HG02763 (cell line): ENCODE measurements around the gene CTPS2.
"Not testable (repeated sequence)": the region's sequence is repeated elsewhere in the genome, so short reads cannot be mapped to it uniquely, and the experiment has no call there.

Source experiments
- ATAC-seq: cut with Tn5 transposase; IDR thresholded peaks from one replicate; pipeline ENCODE4 v1.9.1; 2021; ENCODE audit warnings: mild to moderate bottlenecking, moderate library complexity; ENCODE audit not compliant: unreplicated experiment

CTPS2 gene

DNA sequence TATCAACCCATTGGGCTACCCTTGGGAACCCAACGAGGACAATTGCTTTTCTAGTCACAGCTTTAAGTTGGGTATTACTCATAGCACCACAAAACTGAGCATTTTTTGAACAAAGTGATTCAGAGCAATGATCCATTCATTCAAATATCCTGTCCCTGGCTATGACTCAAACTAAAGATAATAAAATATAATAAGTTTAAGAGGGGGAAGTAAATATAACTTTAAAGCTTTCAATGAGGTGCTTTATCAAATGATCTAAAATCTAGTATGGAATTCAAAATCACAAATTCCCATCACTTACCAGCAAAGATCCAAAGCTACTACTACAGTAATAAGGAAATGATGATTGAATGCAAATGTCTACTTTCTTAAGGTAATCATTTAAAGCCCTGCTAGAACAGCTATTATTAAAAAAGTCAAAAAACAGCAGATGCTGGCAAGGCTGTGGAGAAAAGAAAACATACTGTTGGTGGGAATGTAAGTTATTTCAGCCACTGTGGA, 102.3 kb downstream of the CTPS2 start:
- no peak for ATAC-seq

GRCh38 chrX:16606142-16606720, 106.2 kb downstream of the CTPS2 start:
- ATAC-seq: no peak

GRCh38 chrX:16604337-16604736, 108.1 kb downstream of the CTPS2 start:
- ATAC-seq: no peak

DNA sequence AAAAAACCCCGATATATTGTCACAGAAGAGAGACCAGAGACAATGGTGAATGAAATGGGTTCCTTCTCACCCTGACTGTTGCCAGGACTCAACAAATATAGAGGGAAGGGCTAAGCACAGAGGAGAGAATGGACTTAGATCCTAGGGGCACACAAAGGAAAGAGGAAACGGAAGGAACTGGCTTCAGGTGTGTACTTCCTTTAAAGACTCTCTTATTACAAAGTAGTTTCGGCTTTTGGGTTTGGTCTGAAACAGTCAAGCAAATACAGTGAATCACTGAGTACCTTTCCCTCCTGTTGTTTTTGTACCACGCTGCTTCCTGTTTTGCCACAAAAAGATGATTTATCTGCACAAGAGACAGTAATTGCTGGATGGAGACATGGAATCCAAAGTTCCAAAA, 108.6 kb downstream of the CTPS2 start:
- no peak for ATAC-seq

DNA sequence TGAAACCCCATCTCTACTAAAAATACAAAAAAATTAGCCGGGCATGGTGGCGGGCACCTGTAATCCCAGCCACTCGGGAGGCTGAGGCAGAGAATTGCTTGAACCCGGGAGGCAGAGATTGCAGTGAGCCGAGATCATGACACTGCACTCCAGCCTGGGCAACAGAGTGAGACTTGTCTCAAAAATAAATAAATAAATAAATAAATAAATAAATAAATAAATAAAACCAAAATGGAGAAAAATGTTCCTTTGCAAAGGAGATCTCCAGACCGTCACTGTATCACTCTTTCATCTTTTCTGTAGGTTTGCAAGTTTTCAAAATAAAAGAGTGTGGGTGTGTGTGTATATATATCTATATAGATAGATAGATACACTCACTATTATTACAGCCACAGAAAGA, 109.2 kb downstream of the CTPS2 start:
- not testable (repeated sequence) for ATAC-seq

- ATAC-seq: no peak
These were observed 110.6 kb downstream of the CTPS2 start for GRCh38 chrX:16601885-16602284.

GRCh38 chrX:16594490-16594889, 118.0 kb downstream of the CTPS2 start:
- no peak for ATAC-seq

DNA sequence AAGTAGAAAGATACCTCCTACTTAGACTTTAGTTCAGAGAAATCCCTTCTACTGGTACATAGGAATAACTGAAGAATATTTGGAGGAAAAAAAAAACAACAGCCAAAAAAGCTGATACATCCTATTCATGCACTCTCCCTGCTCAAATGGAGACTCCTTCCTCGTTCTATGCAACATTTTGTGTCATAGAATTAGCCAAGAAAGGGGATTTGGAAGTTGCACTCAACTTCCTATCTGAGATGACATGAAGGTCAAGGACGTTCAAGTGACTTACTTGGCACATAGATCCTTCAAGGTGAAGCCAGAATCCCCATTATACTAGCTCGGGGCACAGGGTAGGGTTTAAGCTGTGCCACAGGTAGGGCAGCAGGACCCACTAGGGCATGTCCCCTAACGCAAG, 118.7 kb downstream of the CTPS2 start:
- no peak for ATAC-seq

- no peak for ATAC-seq
These were observed 120.2 kb downstream of the CTPS2 start for GRCh38 chrX:16592194-16592770.

GRCh38 chrX:16589826-16590225, 122.6 kb downstream of the CTPS2 start:
- ATAC-seq: no peak

GRCh38 chrX:16589211-16589610, 123.3 kb downstream of the CTPS2 start:
- ATAC-seq: no peak

GRCh38 chrX:16588266-16588665, 124.2 kb downstream of the CTPS2 start:
- no peak for ATAC-seq

- ATAC-seq: no peak
These were observed 124.6 kb downstream of the CTPS2 start for GRCh38 chrX:16587836-16588235.

GRCh38 chrX:16586377-16587112, 125.9 kb downstream of the CTPS2 start:
- no peak for ATAC-seq

GRCh38 chrX:16585486-16586376, 126.7 kb downstream of the CTPS2 start:
- ATAC-seq: no peak

DNA sequence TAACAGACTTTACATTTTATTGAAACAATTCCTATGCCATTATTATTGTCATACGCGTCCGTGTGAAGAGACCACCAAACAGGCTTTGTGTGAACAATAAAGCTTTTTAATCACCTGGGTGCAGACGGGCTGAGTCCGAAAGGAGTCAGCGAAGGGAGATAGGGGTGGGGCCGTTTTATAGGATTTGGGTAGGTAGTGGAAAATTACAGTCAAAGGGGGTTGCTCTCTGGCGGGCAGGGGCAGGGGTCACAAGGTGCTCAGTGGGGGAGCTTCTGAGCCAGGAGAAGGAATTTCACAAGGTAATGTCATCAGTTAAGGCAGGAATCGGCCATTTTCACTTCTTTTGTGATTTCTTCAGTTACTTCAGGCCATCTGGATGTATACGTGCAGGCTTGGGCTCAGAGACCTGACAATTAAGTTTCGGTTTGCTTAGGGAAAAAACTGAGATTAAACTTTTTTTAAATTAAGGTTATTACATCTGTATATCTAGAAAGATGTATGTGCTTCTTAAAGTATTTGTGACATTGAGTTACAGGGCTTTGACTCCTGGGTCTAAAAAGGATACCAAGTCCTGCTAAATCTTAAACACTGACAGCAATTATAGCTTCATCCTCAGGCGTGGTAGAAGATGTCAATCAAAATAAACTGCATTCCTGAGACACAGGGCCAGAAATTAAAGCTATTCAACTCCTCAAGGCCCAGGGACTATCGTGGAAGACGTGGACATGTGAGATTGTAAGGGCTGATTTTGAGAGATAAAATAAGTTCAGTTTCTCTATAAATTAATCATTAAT, 132.3 kb downstream of the CTPS2 start:
- ATAC-seq: not testable (repeated sequence)

DNA sequence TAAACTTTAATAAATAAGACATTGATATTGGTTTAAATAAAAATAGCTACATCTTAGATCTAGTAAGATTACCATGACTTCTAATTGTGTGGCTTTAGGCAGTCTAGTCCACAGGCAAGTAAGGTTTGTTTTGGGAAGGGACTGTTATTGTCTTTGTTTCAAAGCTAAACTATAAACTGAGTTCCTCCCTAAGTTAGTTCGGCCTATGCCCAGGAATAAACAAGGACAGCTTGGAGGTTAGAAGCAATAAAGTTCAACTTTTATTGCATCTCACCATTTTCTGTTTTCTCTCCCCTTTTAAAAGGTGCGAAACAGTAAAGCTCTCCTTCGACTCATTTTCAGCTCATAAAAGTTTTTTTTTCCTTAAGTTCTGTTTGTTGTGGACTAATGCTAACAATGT, 133.0 kb downstream of the CTPS2 start:
- no peak for ATAC-seq

- no peak for ATAC-seq
These were observed 134.3 kb downstream of the CTPS2 start for GRCh38 chrX:16578218-16578617.

DNA sequence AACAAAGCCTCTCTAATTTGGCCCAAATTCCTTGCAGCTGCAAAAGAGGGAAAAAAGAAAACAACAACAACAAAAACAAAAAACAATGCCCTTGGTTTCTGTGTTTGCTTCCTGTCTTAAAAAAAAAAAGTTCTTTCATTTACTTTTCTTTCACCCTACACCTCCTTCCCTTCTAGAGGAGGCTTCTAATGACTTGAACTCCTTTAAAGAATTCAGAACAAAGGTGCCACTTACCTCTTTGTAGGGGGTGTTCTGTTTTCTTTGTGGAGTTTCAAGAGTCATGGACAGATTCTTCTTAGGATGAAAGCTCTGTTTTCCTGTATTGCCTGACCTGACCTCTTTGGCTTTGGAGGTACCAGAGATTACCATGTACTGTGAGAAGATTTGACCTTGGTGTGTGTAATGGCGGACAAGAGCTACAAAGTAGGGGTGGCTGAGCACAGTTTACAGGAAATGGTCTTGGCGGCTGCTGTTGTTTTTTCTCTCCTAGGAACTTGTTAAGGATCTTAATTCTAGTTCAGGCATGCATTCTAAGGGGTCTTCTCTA, 134.9 kb downstream of the CTPS2 start:
- ATAC-seq: no peak

DNA sequence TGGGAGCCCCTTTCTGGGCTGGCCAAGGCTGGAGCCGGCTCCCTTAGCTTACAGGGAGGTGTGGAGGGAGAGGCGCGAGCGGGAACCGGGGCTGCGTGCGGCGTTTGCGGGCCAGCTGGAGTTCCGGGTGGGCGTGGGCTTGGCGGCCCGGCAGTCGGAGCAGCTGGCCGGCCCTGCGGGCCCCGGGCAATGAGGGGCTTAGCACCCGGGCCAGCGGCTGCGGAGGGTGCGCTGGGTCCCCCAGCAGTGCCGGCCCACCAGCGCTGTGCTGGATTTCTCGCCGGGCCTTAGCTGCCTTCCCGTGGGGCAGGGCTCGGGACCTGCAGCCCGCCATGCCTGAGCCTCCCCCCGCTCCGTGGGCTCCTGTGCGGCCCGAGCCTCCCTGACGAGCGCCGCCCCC, 137.1 kb downstream of the CTPS2 start:
- ATAC-seq: not testable (repeated sequence)
